Measurements from ENCODE around the gene FGGY.

FGGY gene

DNA sequence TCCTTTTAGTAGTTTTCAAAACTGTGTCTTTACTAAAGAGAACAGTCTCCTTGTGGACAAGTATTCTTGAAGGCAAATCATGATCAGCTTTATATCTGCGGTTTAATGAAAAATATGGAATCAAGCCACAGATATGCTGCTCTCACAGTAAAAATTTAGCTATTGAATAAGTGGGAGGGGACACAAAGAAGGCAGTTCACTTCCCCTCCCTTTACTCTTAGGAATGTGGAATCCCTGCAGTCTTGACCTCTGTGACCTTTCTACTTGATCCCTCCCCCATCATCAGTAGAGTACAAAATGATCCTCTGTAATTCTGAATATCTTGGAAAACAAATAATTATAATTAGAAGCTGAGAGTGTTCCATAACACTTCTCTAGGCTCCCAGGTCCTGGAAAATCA is 381.1 kb downstream of the FGGY start:
- Histone ChIP-seq H3K9me3 (ENCODE audit: low read depth, low read length) (no peaks in the 10 kb centered on the region), H3K27ac (0 out of 2 replicates have a peak overlapping the region, but pooled peaks have one; percentile 7), H3K4me3 (peak overlapping the region; percentile 10), H3K9ac (ENCODE audit: insufficient read length) (no peak overlapping the region), H3K36me3 (ENCODE audit: insufficient read depth, low read length) (no peaks in the 10 kb centered on the region)
- TF ChIP-seq EZH2 (IDR thresholded peaks at IDR 0.05), result no peak
- no peak for TF ChIP-seq FOXP2 (optimal IDR thresholded peaks at IDR 0.05; ENCODE audit: control extremely low read depth, extremely low read length, insufficient read depth)
- no peak for TF ChIP-seq POLR2AphosphoS5 (IDR thresholded peaks at IDR 0.05; ENCODE audit: borderline replicate concordance, low read depth, low read length)
- DNase-seq (ENCODE audit: low read depth, low spot score), result no peak

DNA sequence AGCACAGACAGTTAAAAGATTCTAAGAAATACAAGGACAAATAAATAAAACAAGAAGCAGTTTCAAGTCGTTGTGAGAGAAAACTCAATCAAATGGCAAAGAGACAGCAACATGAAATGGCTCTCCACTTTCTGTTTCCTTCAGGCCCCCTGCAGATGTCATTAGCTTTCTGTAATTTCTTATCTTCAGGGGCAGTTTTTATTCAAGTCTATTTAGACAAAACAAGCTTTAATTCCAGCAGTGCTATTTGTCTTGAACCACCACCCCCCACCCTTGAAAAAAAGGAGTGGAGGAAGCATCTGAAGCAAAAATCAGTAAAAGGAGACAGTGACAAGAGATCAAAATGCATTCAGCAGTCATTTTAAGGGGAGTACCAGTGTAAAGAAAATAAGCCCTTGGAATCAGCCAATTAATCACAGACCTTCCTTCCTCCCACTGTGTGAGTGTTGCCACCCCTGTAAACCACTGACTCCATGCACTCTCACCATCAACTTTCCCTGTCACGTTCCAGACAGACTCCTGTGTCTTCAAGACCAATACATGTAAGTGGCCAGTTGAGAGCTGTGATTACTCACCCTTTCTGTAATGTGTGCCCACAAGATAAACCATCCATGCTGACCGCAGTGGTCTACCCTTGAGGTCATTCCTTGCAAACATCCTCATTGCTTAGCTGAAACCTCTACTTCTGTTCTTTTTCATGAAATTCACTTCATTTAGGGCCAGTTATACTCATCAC is 381.8 kb downstream of the FGGY start:
- H3K27ac ChIP-seq, result 0 out of 2 replicates have a peak overlapping the region, but pooled peaks have one; percentile 7
- no peak for DNase-seq (ENCODE audit: low read depth, low spot score)
- no peak overlapping the region for H3K9ac ChIP-seq (ENCODE audit: insufficient read length)

DNA sequence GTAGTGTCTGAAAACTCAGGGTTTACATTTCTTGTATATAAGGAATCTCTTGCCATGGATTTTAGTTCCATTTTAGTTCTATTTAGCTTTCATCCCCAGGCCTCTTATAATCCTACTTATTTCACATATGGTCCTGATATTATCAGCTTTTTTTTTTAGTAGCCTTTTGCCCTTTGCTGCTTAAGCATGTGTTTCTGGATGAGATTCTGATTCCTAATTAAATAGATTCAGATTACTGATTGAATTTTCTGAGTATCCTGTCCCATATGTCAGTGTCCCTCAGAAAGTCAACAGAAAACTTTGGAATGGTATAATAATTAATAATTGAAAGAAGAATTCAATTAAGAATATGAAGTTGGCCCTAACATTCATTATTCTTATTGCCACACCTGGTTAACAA is 383.1 kb downstream of the FGGY start:
- no peak for DNase-seq (ENCODE audit: low read depth, low spot score)
- Histone ChIP-seq H3K9me3 (ENCODE audit: low read depth, low read length) (no peaks in the 10 kb centered on the region), H3K27ac (no peak overlapping the region), H3K36me3 (ENCODE audit: insufficient read depth, low read length) (no peaks in the 10 kb centered on the region), H3K4me3 (no peak overlapping the region), H3K9ac (ENCODE audit: insufficient read length) (no peak overlapping the region)
- TF ChIP-seq POLR2AphosphoS5 (IDR thresholded peaks at IDR 0.05; ENCODE audit: borderline replicate concordance, low read depth, low read length) (no peak), FOXP2 (optimal IDR thresholded peaks at IDR 0.05; ENCODE audit: control extremely low read depth, extremely low read length, insufficient read depth) (no peak), EZH2 (IDR thresholded peaks at IDR 0.05) (no peak)

More for the DNA sequence above, 381.8 kb downstream of the FGGY start:
- peak overlapping the region; percentile 10 for H3K4me3 ChIP-seq
- no peak for TF ChIP-seq FOXP2 (optimal IDR thresholded peaks at IDR 0.05; ENCODE audit: control extremely low read depth, extremely low read length, insufficient read depth)
- no peak for TF ChIP-seq POLR2AphosphoS5 (IDR thresholded peaks at IDR 0.05; ENCODE audit: borderline replicate concordance, low read depth, low read length)
- no peak for TF ChIP-seq EZH2 (IDR thresholded peaks at IDR 0.05)
- H3K9me3 ChIP-seq (ENCODE audit: low read depth, low read length), result no peaks in the 10 kb centered on the region
- H3K36me3 ChIP-seq (ENCODE audit: insufficient read depth, low read length), result no peaks in the 10 kb centered on the region

DNA sequence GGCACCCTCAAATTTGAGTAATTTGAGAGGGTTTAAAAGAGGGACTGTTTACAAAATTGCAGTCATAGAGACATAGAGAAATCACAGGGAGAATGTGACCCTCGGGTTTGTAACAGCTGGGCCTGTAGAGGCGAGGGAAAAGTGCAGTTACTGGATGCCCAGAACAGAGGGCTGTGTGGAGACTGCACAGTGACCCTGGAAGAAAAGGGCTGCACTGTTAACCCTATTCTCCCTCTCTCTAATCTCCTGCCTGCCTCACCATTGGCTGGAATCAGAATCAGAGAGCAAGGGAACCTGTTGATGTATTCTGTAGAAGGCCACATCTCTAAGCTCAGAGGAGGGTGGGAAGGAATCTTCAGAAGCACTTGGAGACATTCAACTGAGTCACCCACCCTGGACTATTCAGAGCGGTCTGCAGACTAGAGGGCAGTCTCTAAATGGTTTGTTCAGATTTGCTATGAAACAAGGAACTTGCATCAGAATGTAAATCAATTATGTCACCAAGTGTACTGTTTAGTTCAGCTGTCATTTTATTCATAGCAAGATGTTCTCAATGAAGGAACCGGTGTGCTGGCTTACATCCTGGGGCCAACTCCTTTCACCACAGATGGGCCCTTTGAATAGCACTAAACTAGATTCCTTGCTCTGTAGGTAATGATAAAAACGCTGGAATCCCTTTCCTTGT is 385.6 kb downstream of the FGGY start:
- H3K9ac ChIP-seq (ENCODE audit: insufficient read length), result no peak overlapping the region
- DNase-seq (ENCODE audit: low read depth, low spot score), result no peak

GRCh38 chr1:59683197-59683596 is 386.3 kb downstream of the FGGY start:
- Histone ChIP-seq H3K4me3 (no peak overlapping the region), H3K36me3 (ENCODE audit: insufficient read depth, low read length) (no peaks in the 10 kb centered on the region), H3K27ac (no peak overlapping the region), H3K9ac (ENCODE audit: insufficient read length) (no peak overlapping the region), H3K9me3 (ENCODE audit: low read depth, low read length) (no peaks in the 10 kb centered on the region)
- DNase-seq (ENCODE audit: low read depth, low spot score), result no peak
- TF ChIP-seq POLR2AphosphoS5 (IDR thresholded peaks at IDR 0.05; ENCODE audit: borderline replicate concordance, low read depth, low read length), result no peak
- TF ChIP-seq EZH2 (IDR thresholded peaks at IDR 0.05), result no peak
- TF ChIP-seq FOXP2 (optimal IDR thresholded peaks at IDR 0.05; ENCODE audit: control extremely low read depth, extremely low read length, insufficient read depth), result no peak

More for the DNA sequence above, 385.6 kb downstream of the FGGY start:
- Histone ChIP-seq H3K27ac (no peak overlapping the region), H3K4me3 (no peak overlapping the region), H3K9me3 (ENCODE audit: low read depth, low read length) (no peaks in the 10 kb centered on the region), H3K36me3 (ENCODE audit: insufficient read depth, low read length) (no peaks in the 10 kb centered on the region)
- no peak for TF ChIP-seq EZH2 (IDR thresholded peaks at IDR 0.05)
- no peak for TF ChIP-seq POLR2AphosphoS5 (IDR thresholded peaks at IDR 0.05; ENCODE audit: borderline replicate concordance, low read depth, low read length)
- no peak for TF ChIP-seq FOXP2 (optimal IDR thresholded peaks at IDR 0.05; ENCODE audit: control extremely low read depth, extremely low read length, insufficient read depth)

- H3K4me3 ChIP-seq, result no peak overlapping the region
- H3K9me3 ChIP-seq (ENCODE audit: low read depth, low read length), result no peaks in the 10 kb centered on the region
- DNase-seq (ENCODE audit: low read depth, low spot score), result no peak
- H3K27ac ChIP-seq, result no peak overlapping the region
- H3K9ac ChIP-seq (ENCODE audit: insufficient read length), result no peak overlapping the region
- no peaks in the 10 kb centered on the region for H3K36me3 ChIP-seq (ENCODE audit: insufficient read depth, low read length)
- TF ChIP-seq FOXP2 (optimal IDR thresholded peaks at IDR 0.05; ENCODE audit: control extremely low read depth, extremely low read length, insufficient read depth) (no peak), EZH2 (IDR thresholded peaks at IDR 0.05) (no peak), POLR2AphosphoS5 (IDR thresholded peaks at IDR 0.05; ENCODE audit: borderline replicate concordance, low read depth, low read length) (no peak)
These were observed 387.8 kb downstream of the FGGY start for GRCh38 chr1:59684698-59685097.

- no peak overlapping the region for H3K27ac ChIP-seq
- H3K36me3 ChIP-seq (ENCODE audit: insufficient read depth, low read length), result no peaks in the 10 kb centered on the region
- TF ChIP-seq POLR2AphosphoS5 (IDR thresholded peaks at IDR 0.05; ENCODE audit: borderline replicate concordance, low read depth, low read length) (no peak), EZH2 (IDR thresholded peaks at IDR 0.05) (no peak), FOXP2 (optimal IDR thresholded peaks at IDR 0.05; ENCODE audit: control extremely low read depth, extremely low read length, insufficient read depth) (no peak)
- H3K9me3 ChIP-seq (ENCODE audit: low read depth, low read length), result no peaks in the 10 kb centered on the region
- no peak overlapping the region for H3K9ac ChIP-seq (ENCODE audit: insufficient read length)
- no peak for DNase-seq (ENCODE audit: low read depth, low spot score)
- H3K4me3 ChIP-seq, result no peak overlapping the region
These were observed 388.2 kb downstream of the FGGY start for GRCh38 chr1:59685101-59685500.

GRCh38 chr1:59685666-59686065 is 388.8 kb downstream of the FGGY start:
- DNase-seq (ENCODE audit: low read depth, low spot score), result no peak
- no peak overlapping the region for H3K4me3 ChIP-seq
- TF ChIP-seq FOXP2 (optimal IDR thresholded peaks at IDR 0.05; ENCODE audit: control extremely low read depth, extremely low read length, insufficient read depth), result no peak
- TF ChIP-seq EZH2 (IDR thresholded peaks at IDR 0.05), result no peak
- H3K9me3 ChIP-seq (ENCODE audit: low read depth, low read length), result no peaks in the 10 kb centered on the region
- H3K36me3 ChIP-seq (ENCODE audit: insufficient read depth, low read length), result no peaks in the 10 kb centered on the region
- no peak overlapping the region for H3K9ac ChIP-seq (ENCODE audit: insufficient read length)
- no peak overlapping the region for H3K27ac ChIP-seq
